ENCODE results near the gene RNF148.

DNA sequence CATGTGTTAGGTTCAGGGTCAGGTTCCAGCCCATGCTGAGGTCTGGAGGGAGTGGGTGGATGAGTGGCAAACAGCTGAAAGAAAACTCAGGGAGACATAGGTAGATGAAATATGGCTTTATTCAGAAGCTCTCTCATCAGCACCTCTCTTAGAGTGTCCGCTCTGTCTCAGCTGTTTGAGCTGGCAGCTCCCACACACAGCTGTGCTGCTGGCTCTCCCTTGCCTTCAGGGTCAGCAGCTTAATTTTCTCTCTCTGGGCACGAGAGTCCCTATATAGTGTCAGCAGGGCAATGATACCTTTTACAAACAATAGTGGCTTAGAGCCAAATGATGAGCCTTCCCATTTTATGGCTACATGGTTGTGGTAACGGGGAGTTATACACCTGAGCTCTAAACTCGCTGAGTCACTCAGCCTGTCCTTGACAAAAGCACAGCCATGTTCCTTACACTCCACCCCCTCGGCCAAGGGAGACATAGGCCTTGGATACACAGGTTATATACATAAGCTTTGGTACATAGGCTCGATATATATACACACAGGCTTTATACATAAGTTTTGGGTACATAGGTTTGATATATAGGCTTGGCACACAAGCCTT, 14.2 kb downstream of the RNF148 start:
- TF ChIP-seq, protein P1, sequence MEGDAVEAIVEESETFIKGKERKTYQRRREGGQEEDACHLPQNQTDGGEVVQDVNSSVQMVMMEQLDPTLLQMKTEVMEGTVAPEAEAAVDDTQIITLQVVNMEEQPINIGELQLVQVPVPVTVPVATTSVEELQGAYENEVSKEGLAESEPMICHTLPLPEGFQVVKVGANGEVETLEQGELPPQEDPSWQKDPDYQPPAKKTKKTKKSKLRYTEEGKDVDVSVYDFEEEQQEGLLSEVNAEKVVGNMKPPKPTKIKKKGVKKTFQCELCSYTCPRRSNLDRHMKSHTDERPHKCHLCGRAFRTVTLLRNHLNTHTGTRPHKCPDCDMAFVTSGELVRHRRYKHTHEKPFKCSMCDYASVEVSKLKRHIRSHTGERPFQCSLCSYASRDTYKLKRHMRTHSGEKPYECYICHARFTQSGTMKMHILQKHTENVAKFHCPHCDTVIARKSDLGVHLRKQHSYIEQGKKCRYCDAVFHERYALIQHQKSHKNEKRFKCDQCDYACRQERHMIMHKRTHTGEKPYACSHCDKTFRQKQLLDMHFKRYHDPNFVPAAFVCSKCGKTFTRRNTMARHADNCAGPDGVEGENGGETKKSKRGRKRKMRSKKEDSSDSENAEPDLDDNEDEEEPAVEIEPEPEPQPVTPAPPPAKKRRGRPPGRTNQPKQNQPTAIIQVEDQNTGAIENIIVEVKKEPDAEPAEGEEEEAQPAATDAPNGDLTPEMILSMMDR (IDR thresholded peaks at IDR 0.05; ENCODE audit: insufficient read depth, low read length), result no peak
- no peak for TF ChIP-seq POLR2AphosphoS5 (IDR thresholded peaks at IDR 0.05; ENCODE audit: low read depth)
- TF ChIP-seq, protein P2, sequence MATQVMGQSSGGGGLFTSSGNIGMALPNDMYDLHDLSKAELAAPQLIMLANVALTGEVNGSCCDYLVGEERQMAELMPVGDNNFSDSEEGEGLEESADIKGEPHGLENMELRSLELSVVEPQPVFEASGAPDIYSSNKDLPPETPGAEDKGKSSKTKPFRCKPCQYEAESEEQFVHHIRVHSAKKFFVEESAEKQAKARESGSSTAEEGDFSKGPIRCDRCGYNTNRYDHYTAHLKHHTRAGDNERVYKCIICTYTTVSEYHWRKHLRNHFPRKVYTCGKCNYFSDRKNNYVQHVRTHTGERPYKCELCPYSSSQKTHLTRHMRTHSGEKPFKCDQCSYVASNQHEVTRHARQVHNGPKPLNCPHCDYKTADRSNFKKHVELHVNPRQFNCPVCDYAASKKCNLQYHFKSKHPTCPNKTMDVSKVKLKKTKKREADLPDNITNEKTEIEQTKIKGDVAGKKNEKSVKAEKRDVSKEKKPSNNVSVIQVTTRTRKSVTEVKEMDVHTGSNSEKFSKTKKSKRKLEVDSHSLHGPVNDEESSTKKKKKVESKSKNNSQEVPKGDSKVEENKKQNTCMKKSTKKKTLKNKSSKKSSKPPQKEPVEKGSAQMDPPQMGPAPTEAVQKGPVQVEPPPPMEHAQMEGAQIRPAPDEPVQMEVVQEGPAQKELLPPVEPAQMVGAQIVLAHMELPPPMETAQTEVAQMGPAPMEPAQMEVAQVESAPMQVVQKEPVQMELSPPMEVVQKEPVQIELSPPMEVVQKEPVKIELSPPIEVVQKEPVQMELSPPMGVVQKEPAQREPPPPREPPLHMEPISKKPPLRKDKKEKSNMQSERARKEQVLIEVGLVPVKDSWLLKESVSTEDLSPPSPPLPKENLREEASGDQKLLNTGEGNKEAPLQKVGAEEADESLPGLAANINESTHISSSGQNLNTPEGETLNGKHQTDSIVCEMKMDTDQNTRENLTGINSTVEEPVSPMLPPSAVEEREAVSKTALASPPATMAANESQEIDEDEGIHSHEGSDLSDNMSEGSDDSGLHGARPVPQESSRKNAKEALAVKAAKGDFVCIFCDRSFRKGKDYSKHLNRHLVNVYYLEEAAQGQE (IDR thresholded peaks at IDR 0.05; ENCODE audit: insufficient replicate concordance, low read depth), result no peak
- no peak for TF ChIP-seq GABPA (IDR thresholded peaks at IDR 0.05; ENCODE audit: low read depth)
- no peak for TF ChIP-seq SPI1 (IDR thresholded peaks at IDR 0.05; ENCODE audit: borderline replicate concordance, low read depth)

Data from HL-60 (cell line).